CD8-positive, alpha-beta memory T cell (primary cell): Measurements from ENCODE around the gene IL20. TPM values are rescaled to one million over a fixed set of nuclear protein-coding genes. Genes with fewer than 3 reads are reported as not detected.

ENCODE experiments used
- CTCF ChIA-PET: fragments of 350-600 bp; sonication (Branson Sonifier 250); formaldehyde crosslinking; loops from one replicate; lab custom pipeline; 2021; ENCODE audit warnings: antibody characterized with exemption; lab: Charles Lee
- POLR2A ChIA-PET: fragments of 350-600 bp; sonication (Branson Sonifier 250); formaldehyde crosslinking; loops from one replicate; lab custom pipeline; 2021; ENCODE audit warnings: antibody characterized with exemption; lab: Charles Lee
- DNase-seq, 5 donors: peaks; one replicate each; pipeline versions ENCODE4 v3.0.0 to v3.0.0-alpha.2; 2020 to 2022; ENCODE audit warnings: mixed read lengths in 1 of 5
- H3K27ac ChIP-seq: one replicate; pipeline ENCODE4 v1.7.0; 2013; ENCODE audit warnings: low read depth, mild to moderate bottlenecking, low read length, moderate library complexity
- H3K27me3 ChIP-seq: 2 replicates; pipeline ENCODE4 v1.7.0; 2013; ENCODE audit warnings: low read length, mild to moderate bottlenecking; ENCODE audit not compliant: insufficient read depth, poor library complexity, severe bottlenecking
- H3K36me3 ChIP-seq: 2 replicates; pipeline ENCODE4 v1.7.0; 2013; ENCODE audit warnings: mild to moderate bottlenecking, low read length, moderate library complexity; ENCODE audit not compliant: insufficient read depth
- H3K4me1 ChIP-seq: 2 replicates; pipeline ENCODE4 v1.7.0; 2013; ENCODE audit warnings: mild to moderate bottlenecking, low read length, moderate library complexity; ENCODE audit not compliant: insufficient read depth
- H3K4me3 ChIP-seq: 2 replicates; pipeline ENCODE4 v1.7.0; 2013; ENCODE audit warnings: mild to moderate bottlenecking, low read length
- H3K9me3 ChIP-seq: 2 replicates; pipeline ENCODE4 v1.7.0; 2013; ENCODE audit warnings: mild to moderate bottlenecking, low read length
- H3K27ac Mint-ChIP-seq, 8 donors: one replicate each; pipeline ENCODE4 v1.8.0; 2020 to 2021; ENCODE audit warnings: mixed read lengths in 8 of 8, mild to moderate bottlenecking in 6 of 8, inconsistent platforms in 3 of 8, moderate library complexity in 3 of 8
- H3K27me3 Mint-ChIP-seq, 2 donors: one replicate each; pipeline ENCODE4 v1.8.0; 2020 to 2021; ENCODE audit warnings: mixed read lengths in 2 of 2, mild to moderate bottlenecking in 1 of 2, moderate library complexity in 1 of 2
- H3K36me3 Mint-ChIP-seq, 3 donors: one replicate each; pipeline ENCODE4 v1.8.0; 2020 to 2021; ENCODE audit warnings: mixed read lengths in 3 of 3, inconsistent platforms in 1 of 3, mild to moderate bottlenecking in 1 of 3
- H3K4me1 Mint-ChIP-seq, 3 donors: one replicate each; pipeline ENCODE4 v1.8.0; 2020 to 2021; ENCODE audit warnings: mixed read lengths in 3 of 3, inconsistent platforms in 1 of 3, mild to moderate bottlenecking in 1 of 3
- H3K4me3 Mint-ChIP-seq, 7 donors: one replicate each; pipeline ENCODE4 v1.8.0; 2020 to 2021; ENCODE audit warnings: mixed read lengths in 7 of 7, mild to moderate bottlenecking in 6 of 7, moderate library complexity in 4 of 7, inconsistent platforms in 2 of 7
- H3K9me3 Mint-ChIP-seq, 5 donors: one replicate each; pipeline ENCODE4 v1.8.0; 2020 to 2022; ENCODE audit warnings: mixed read lengths in 5 of 5, mild to moderate bottlenecking in 3 of 5, moderate library complexity in 2 of 5, inconsistent platforms in 1 of 5
- polyA plus RNA-seq: library from polyadenylated mRNA; unstranded; fragments of 300-500 nt; fragmentation: Illumina TruSeq; gene quantifications from one replicate; pipeline ENCODE4 v1.2.3, GENCODE V29; 2021
- total RNA-seq, 2 experiments: library from RNA; stranded (reverse); gene quantifications; one replicate each; pipeline ENCODE4 v1.2.3, GENCODE V29; 2021

Gene IL20
- total and polyA plus RNA-seq, 3 experiments from 2014 or later = not detected

DNA sequence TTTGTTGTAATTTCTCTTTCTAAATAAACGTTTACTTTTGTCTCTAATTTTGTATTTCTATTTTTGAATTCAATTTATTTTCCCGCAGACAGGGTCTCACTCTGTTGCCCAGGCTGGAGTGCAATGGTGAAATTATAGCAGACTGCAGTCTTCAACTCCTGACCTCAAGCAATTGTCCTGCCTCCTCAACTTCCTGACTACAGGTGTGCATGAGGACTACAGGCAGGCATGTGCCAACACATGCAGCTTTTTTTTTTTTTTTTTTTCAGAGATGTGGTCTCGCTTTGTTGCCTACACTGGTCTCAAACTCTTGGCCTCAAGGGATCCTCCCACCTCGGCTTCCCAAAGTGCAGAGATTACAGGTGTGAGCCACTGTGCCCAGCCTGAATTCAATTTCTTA is 36.7 kb upstream of the IL20 start:
- CTCF ChIA-PET = interaction anchor here (1.4 to 1.9 kb wide), 5 partner anchors 21 to 154 kb away, joined by 3 to 5 read pairs (median 4); no protein-coding TSS in a partner anchor
- Histone ChIP-seq H3K36me3 (no peaks in the 10 kb centered on the region), H3K27ac (no peak overlapping the region), H3K9me3 (no peaks in the 10 kb centered on the region), H3K4me1 (peaks cover 34% of the 10 kb centered on the region), H3K27me3 (no peaks in the 10 kb centered on the region), H3K4me3 (no peak overlapping the region)
- H3K27me3 Mint-ChIP-seq = no peaks in the 10 kb centered on the region
- no peaks in the 10 kb centered on the region for H3K9me3 Mint-ChIP-seq
- peak overlapping the region in 5 of 7 donors; percentile 10 to 79 (median 65) for H3K4me3 Mint-ChIP-seq
- POLR2A ChIA-PET = interaction anchor here (0.6 kb wide), 2 partner anchors 44 to 221 kb away, joined by 3 to 4 read pairs; no protein-coding TSS in a partner anchor
- no peak for DNase-seq
- no peaks in the 10 kb centered on the region for H3K36me3 Mint-ChIP-seq
- peak overlapping the region in 7 of 8 donors; percentile 18 to 93 (median 86) for H3K27ac Mint-ChIP-seq
- H3K4me1 Mint-ChIP-seq = peaks cover 54 to 63% (median 62%) of the 10 kb centered on the region in 3 donors

DNA sequence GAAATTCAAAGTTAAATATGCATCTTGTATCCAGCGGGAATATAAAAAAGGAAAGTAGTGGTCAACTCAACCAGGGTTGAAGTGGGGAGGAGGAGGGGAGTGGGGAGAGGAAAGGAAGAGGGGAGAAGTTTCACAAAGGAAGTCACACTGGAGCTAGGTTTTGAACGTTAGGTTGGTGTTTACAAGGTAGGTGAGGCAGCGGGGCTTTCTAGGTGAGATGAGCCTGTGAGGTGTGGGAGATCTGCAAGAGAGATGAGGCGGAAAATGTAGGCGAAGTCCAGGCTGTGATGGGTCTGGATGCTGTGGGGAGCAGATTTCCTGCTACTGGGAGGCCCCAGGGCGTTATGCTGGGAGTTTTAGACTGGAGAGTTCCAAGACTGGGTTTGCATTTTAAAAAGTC is 36.1 kb upstream of the IL20 start:
- Histone ChIP-seq H3K4me1 (peaks cover 29% of the 10 kb centered on the region), H3K4me3 (peak overlapping the region; percentile 13), H3K27ac (no peak overlapping the region), H3K27me3 (no peaks in the 10 kb centered on the region), H3K9me3 (no peaks in the 10 kb centered on the region), H3K36me3 (no peaks in the 10 kb centered on the region)
- ChIA-PET POLR2A (interaction anchor here (0.6 to 0.8 kb wide), 2 partner anchors 95 to 221 kb away, joined by 3 read pairs; no protein-coding TSS in a partner anchor), CTCF (interaction anchor here (1.7 to 1.9 kb wide), 2 partner anchors 22 to 104 kb away, joined by 4 to 5 read pairs; no protein-coding TSS in a partner anchor)
- Mint-ChIP-seq H3K27ac (peak overlapping the region; percentile 18 to 93 (median 86)), H3K27me3 (no peaks in the 10 kb centered on the region), H3K4me3 (peak overlapping the region; percentile 1 to 84 (median 65)), H3K4me1 (peaks cover 53 to 62% (median 61%) of the 10 kb centered on the region in 3 donors), H3K36me3 (no peaks in the 10 kb centered on the region), H3K9me3 (no peaks in the 10 kb centered on the region)
- peak in 1 of 5 donors; percentile 28 for DNase-seq

DNA sequence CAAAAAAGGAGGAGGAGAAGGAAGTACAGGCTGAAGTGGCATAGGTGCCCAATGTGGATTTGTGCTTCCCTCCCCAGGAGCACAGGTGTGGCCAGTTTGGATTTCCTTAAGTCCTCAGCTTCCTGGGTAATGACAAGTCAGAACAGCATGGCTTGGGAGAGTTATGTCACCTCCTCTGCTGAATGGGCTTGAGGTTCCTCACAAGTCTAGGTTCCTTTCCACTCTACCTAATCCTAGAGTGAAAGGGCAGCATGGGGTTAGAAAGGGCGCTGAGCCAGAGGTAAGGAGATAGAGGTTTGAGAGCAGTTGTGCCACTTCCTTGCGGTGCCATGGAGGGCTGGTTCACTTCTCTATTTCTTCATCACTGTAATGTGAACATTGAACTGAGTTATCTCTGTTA is 35.5 kb upstream of the IL20 start:
- Mint-ChIP-seq H3K27me3 (no peaks in the 10 kb centered on the region), H3K4me3 (peak overlapping the region in 6 of 7 donors; percentile 27 to 84 (median 67))

DNA sequence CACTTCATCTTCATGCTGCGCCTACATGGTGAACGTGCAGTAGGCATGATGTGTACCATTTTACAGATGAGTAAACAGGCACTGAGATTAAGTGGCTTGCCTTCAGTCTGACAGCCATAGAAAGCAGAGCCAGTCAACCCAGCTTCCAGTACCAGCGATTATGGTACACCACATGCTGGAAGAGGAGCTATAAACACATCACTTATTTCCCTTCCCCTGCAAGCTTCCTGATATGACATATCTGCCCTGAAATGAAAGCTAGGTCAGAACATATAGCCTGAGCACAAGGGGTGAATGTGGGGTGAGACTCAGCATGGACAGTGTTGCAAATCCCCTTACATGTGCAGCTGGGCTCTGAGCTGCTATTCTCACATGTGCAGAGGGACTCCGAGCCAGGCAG is 33.8 kb upstream of the IL20 start:
- Histone ChIP-seq H3K27me3 (no peaks in the 10 kb centered on the region), H3K27ac (no peak overlapping the region), H3K36me3 (no peaks in the 10 kb centered on the region), H3K4me3 (no peak overlapping the region), H3K9me3 (no peaks in the 10 kb centered on the region), H3K4me1 (peaks cover 28% of the 10 kb centered on the region)
- Mint-ChIP-seq H3K36me3 (no peaks in the 10 kb centered on the region), H3K9me3 (no peaks in the 10 kb centered on the region), H3K27ac (no peak overlapping the region), H3K27me3 (no peaks in the 10 kb centered on the region), H3K4me1 (peaks cover 50 to 58% (median 55%) of the 10 kb centered on the region in 3 donors), H3K4me3 (no peak overlapping the region)
- no peak for DNase-seq
- POLR2A ChIA-PET = no interaction called here
- CTCF ChIA-PET = interaction anchor here (1.0 to 1.5 kb wide), 5 partner anchors 25 to 107 kb away, joined by 3 to 4 read pairs (median 3); no protein-coding TSS in a partner anchor

More for the DNA sequence above, 35.5 kb upstream of the IL20 start:
- Mint-ChIP-seq H3K36me3 (no peaks in the 10 kb centered on the region), H3K4me1 (peaks cover 50 to 60% (median 59%) of the 10 kb centered on the region in 3 donors), H3K9me3 (no peaks in the 10 kb centered on the region), H3K27ac (peak overlapping the region in 7 of 8 donors; percentile 18 to 93 (median 86))
- Histone ChIP-seq H3K9me3 (no peaks in the 10 kb centered on the region), H3K27ac (no peak overlapping the region), H3K4me3 (peak overlapping the region; percentile 13), H3K36me3 (no peaks in the 10 kb centered on the region), H3K27me3 (no peaks in the 10 kb centered on the region), H3K4me1 (peaks cover 28% of the 10 kb centered on the region)
- DNase-seq = no peak
- ChIA-PET CTCF (interaction anchor here (1.7 to 1.9 kb wide), 2 partner anchors 23 to 103 kb away, joined by 4 to 5 read pairs; no protein-coding TSS in a partner anchor), POLR2A (interaction anchor here (0.8 kb wide), 1 partner anchor 95 kb away, joined by 3 read pairs; no protein-coding TSS in a partner anchor)

DNA sequence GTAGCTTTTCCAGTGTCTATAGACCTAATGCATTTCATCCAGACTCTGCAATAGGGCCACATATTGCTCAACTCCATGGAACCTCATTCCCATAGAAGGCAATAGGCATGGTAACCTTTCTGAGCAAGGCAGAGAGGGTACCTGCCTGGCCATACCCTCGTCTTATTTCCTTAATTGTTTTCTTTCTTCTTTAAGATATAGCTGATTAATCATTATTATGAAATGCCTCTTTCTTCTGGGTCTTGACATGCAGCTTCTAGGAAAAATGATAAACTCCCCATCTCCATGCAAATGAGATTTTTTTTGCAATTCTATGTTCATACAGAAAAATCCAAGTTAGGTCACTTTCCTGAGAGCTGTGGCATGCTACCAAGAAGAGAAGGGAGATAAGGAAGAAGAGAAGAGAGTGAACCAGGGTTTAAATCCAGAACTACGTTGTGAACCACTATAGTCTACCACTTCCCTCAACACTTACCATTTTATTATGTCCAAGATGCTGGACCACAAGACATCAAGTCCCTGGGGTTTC is 33.0 kb upstream of the IL20 start:
- Histone ChIP-seq H3K9me3 (no peaks in the 10 kb centered on the region), H3K27ac (no peak overlapping the region), H3K4me1 (peaks cover 28% of the 10 kb centered on the region), H3K4me3 (no peak overlapping the region), H3K27me3 (no peaks in the 10 kb centered on the region), H3K36me3 (no peaks in the 10 kb centered on the region)
- Mint-ChIP-seq H3K4me3 (peak overlapping the region in 2 of 7 donors; percentile 2 to 37), H3K9me3 (no peaks in the 10 kb centered on the region), H3K36me3 (no peaks in the 10 kb centered on the region), H3K27me3 (peaks cover 0 to 1% of the 10 kb centered on the region in 2 donors), H3K27ac (peak overlapping the region in 2 of 8 donors; percentile 1), H3K4me1 (peaks cover 50 to 56% (median 52%) of the 10 kb centered on the region in 3 donors)
- no peak for DNase-seq
- ChIA-PET CTCF (interaction anchor here (0.9 to 1.5 kb wide), 5 partner anchors 22 to 108 kb away, joined by 3 to 4 read pairs (median 3); no protein-coding TSS in a partner anchor), POLR2A (no interaction called here)

GRCh38 chr1:206833106-206833680 is 32.2 kb upstream of the IL20 start:
- Histone ChIP-seq H3K4me1 (peaks cover 27% of the 10 kb centered on the region), H3K27ac (no peak overlapping the region), H3K4me3 (no peak overlapping the region), H3K9me3 (no peaks in the 10 kb centered on the region), H3K36me3 (no peaks in the 10 kb centered on the region), H3K27me3 (no peaks in the 10 kb centered on the region)
- Mint-ChIP-seq H3K36me3 (no peaks in the 10 kb centered on the region), H3K27ac (peak overlapping the region in 5 of 8 donors; percentile 1 to 67 (median 3)), H3K4me1 (peaks cover 44 to 52% (median 48%) of the 10 kb centered on the region in 3 donors), H3K4me3 (peak overlapping the region in 1 of 7 donors; percentile 8), H3K9me3 (no peaks in the 10 kb centered on the region), H3K27me3 (peaks cover 0 to 1% of the 10 kb centered on the region in 2 donors)
- DNase-seq = no peak
- ChIA-PET POLR2A (no interaction called here), CTCF (no interaction called here)

- ChIA-PET CTCF (interaction anchor here (0.7 kb wide), 1 partner anchor 69 kb away, joined by 3 read pairs; no protein-coding TSS in a partner anchor), POLR2A (interaction anchor here (0.5 to 0.6 kb wide), 2 partner anchors 11 to 994 kb away, joined by 3 to 12 read pairs; no protein-coding TSS in a partner anchor)
- H3K4me3 ChIP-seq = no peak overlapping the region
- Mint-ChIP-seq H3K4me3 (no peak overlapping the region), H3K4me1 (peaks cover 38 to 45% (median 42%) of the 10 kb centered on the region in 3 donors), H3K27ac (no peak overlapping the region), H3K9me3 (no peaks in the 10 kb centered on the region), H3K27me3 (peaks cover 0 to 1% of the 10 kb centered on the region in 2 donors), H3K36me3 (no peaks in the 10 kb centered on the region)
- H3K36me3 ChIP-seq = no peaks in the 10 kb centered on the region
- H3K27ac ChIP-seq = no peak overlapping the region
- no peaks in the 10 kb centered on the region for H3K27me3 ChIP-seq
- peaks cover 21% of the 10 kb centered on the region for H3K4me1 ChIP-seq
- no peak for DNase-seq
- no peaks in the 10 kb centered on the region for H3K9me3 ChIP-seq
These were observed 31.6 kb upstream of the IL20 start for GRCh38 chr1:206833801-206834200.
